ENCODE measurements around the gene STRN.
"Not testable (repeated sequence)": the region's sequence is repeated elsewhere in the genome, so short reads cannot be mapped to it uniquely, and the experiment has no call there.

STRN gene

GRCh38 chr2:36906277-36906676 lies 60.1 kb downstream of the STRN start:
- no peak for DNase-seq

GRCh38 chr2:36904636-36905035 lies 61.7 kb downstream of the STRN start:
- no peak for DNase-seq

- DNase-seq, result no peak
Observed at GRCh38 chr2:36902385-36903120, 63.8 kb downstream of the STRN start.

GRCh38 chr2:36892805-36893204 lies 73.5 kb downstream of the STRN start:
- DNase-seq, result no peak

- DNase-seq, result no peak
Observed at GRCh38 chr2:36889795-36890194, 76.5 kb downstream of the STRN start.

- DNase-seq, result not testable (repeated sequence)
Observed at GRCh38 chr2:36887095-36887494, 79.2 kb downstream of the STRN start.

GRCh38 chr2:36886664-36887063 lies 79.7 kb downstream of the STRN start:
- DNase-seq, result no peak

GRCh38 chr2:36885605-36886004 lies 80.7 kb downstream of the STRN start:
- no peak for DNase-seq

- no peak for DNase-seq
Observed at GRCh38 chr2:36882532-36882931, 83.8 kb downstream of the STRN start.

GRCh38 chr2:36881816-36882215 lies 84.5 kb downstream of the STRN start:
- DNase-seq, result no peak

- no peak for DNase-seq
Observed at GRCh38 chr2:36878429-36878828, 87.9 kb downstream of the STRN start.

GRCh38 chr2:36871068-36871707 lies 95.1 kb downstream of the STRN start:
- DNase-seq, result no peak

- DNase-seq, result no peak
Observed at GRCh38 chr2:36869606-36870005, 96.7 kb downstream of the STRN start.

GRCh38 chr2:36861896-36862295 lies 104.4 kb downstream of the STRN start:
- DNase-seq, result no peak

- no peak for DNase-seq
Observed at GRCh38 chr2:36859366-36859792, 107.0 kb downstream of the STRN start.

GRCh38 chr2:36858551-36859365 lies 107.6 kb downstream of the STRN start:
- no peak for DNase-seq

- no peak for DNase-seq
Observed at GRCh38 chr2:36857713-36858112, 108.6 kb downstream of the STRN start.

GRCh38 chr2:36855429-36855828 lies 110.9 kb downstream of the STRN start:
- no peak for DNase-seq

- DNase-seq, result no peak
Observed at GRCh38 chr2:36854241-36854640, 112.1 kb downstream of the STRN start.

- DNase-seq, result no peak
Observed at GRCh38 chr2:36849265-36849664, 117.1 kb downstream of the STRN start.

GRCh38 chr2:36843838-36844237 lies 122.5 kb downstream of the STRN start:
- no peak for DNase-seq

GRCh38 chr2:36839976-36840617 lies 126.2 kb downstream of the STRN start:
- DNase-seq, result no peak

All from GDM1 (cell line).